SJCRH30 (cell line): Measurements from ENCODE around the gene CCDC142. TPM values are rescaled to one million over a fixed set of nuclear protein-coding genes. Genes with fewer than 3 reads are reported as not detected.

Source experiments
- DNase-seq, 2 experiments: peaks; one replicate each; pipeline ENCODE4 v3.0.0-alpha.2; 2015 to 2020
- H3K27ac ChIP-seq: fragments of 250-450 bp; sonication (Bioruptor Pico); 2 replicates; pipeline ENCODE4 v1.5.1; 2020; ENCODE audit warnings: mild to moderate bottlenecking, moderate library complexity
- H3K27me3 ChIP-seq: fragments of 250-450 bp; sonication (Bioruptor Pico); 2 replicates; pipeline ENCODE4 v1.5.1; 2020; ENCODE audit warnings: mild to moderate bottlenecking, moderate library complexity
- H3K36me3 ChIP-seq: fragments of 250-450 bp; sonication (Bioruptor Pico); 2 replicates; pipeline ENCODE4 v1.5.1; 2020; ENCODE audit warnings: mild to moderate bottlenecking, moderate library complexity
- H3K4me1 ChIP-seq: fragments of 250-450 bp; sonication (Bioruptor Pico); 2 replicates; pipeline ENCODE4 v1.5.1; 2020; ENCODE audit warnings: mild to moderate bottlenecking, moderate library complexity
- H3K4me3 ChIP-seq: fragments of 250-450 bp; sonication (Bioruptor Pico); 2 replicates; pipeline ENCODE4 v1.5.1; 2020; ENCODE audit warnings: mild to moderate bottlenecking, moderate library complexity
- H3K9me3 ChIP-seq: fragments of 250-450 bp; sonication (Bioruptor Pico); replicated peaks from 2 replicates; pipeline ENCODE4 v1.5.1; 2020; ENCODE audit warnings: mild to moderate bottlenecking, moderate library complexity
- total RNA-seq: library from RNA; depleted of rRNA; stranded (reverse); fragments of >200 nt; shearing (Covaris generic); gene quantifications from 2 replicates; pipeline ENCODE4 v1.2.3, GENCODE V29; 2014

Gene CCDC142
- total RNA-seq, 1 experiment from 2014 or later = 24.0 TPM

GRCh38 chr2:74439373-74439772 lies 43.4 kb downstream of the CCDC142 start:
- DNase-seq = peak in 1 of 2 experiments; percentile 53
- peaks cover 3% of the 10 kb centered on the region; the same call in 1 of the 2 replicates for H3K36me3 ChIP-seq
- H3K9me3 ChIP-seq = no peaks in the 10 kb centered on the region
- no peaks in the 10 kb centered on the region for H3K27me3 ChIP-seq
- H3K27ac ChIP-seq = peak overlapping the region; percentile 100
- H3K4me3 ChIP-seq = peak overlapping the region; percentile 68
- H3K4me1 ChIP-seq = peaks cover 36% of the 10 kb centered on the region

GRCh38 chr2:74438248-74438647 lies 44.5 kb downstream of the CCDC142 start:
- peaks cover 3% of the 10 kb centered on the region; the same call in 1 of the 2 replicates for H3K36me3 ChIP-seq
- no peak for DNase-seq
- H3K4me3 ChIP-seq = no peak overlapping the region; the same call in 1 of the 2 replicates
- H3K27ac ChIP-seq = 0 out of 2 replicates have a peak overlapping the region, but pooled peaks have one; percentile 100
- no peaks in the 10 kb centered on the region for H3K9me3 ChIP-seq
- peaks cover 29% of the 10 kb centered on the region for H3K4me1 ChIP-seq
- no peaks in the 10 kb centered on the region for H3K27me3 ChIP-seq

GRCh38 chr2:74436848-74437695 lies 45.7 kb downstream of the CCDC142 start:
- Histone ChIP-seq H3K27ac (no peak overlapping the region), H3K36me3 (peaks cover 6% of the 10 kb centered on the region; the same call in 1 of the 2 replicates), H3K4me1 (peaks cover 29% of the 10 kb centered on the region), H3K9me3 (no peaks in the 10 kb centered on the region), H3K4me3 (no peak overlapping the region), H3K27me3 (no peaks in the 10 kb centered on the region)
- DNase-seq = no peak

GRCh38 chr2:74436111-74436805 lies 46.5 kb downstream of the CCDC142 start:
- H3K9me3 ChIP-seq = no peaks in the 10 kb centered on the region
- no peak overlapping the region for H3K27ac ChIP-seq
- H3K4me1 ChIP-seq = peaks cover 28% of the 10 kb centered on the region
- H3K4me3 ChIP-seq = no peak overlapping the region
- peaks cover 14% of the 10 kb centered on the region for H3K36me3 ChIP-seq
- DNase-seq = no peak
- H3K27me3 ChIP-seq = no peaks in the 10 kb centered on the region

- Histone ChIP-seq H3K4me3 (no peak overlapping the region), H3K27ac (no peak overlapping the region), H3K36me3 (peaks cover 46% of the 10 kb centered on the region), H3K4me1 (no peaks in the 10 kb centered on the region), H3K27me3 (no peaks in the 10 kb centered on the region), H3K9me3 (no peaks in the 10 kb centered on the region)
- DNase-seq = no peak
Measured at GRCh38 chr2:74430502-74430901, 52.3 kb downstream of the CCDC142 start.

- Histone ChIP-seq H3K36me3 (peaks cover 48% of the 10 kb centered on the region), H3K9me3 (no peaks in the 10 kb centered on the region), H3K4me1 (no peaks in the 10 kb centered on the region), H3K4me3 (no peak overlapping the region), H3K27ac (no peak overlapping the region), H3K27me3 (no peaks in the 10 kb centered on the region)
- DNase-seq = no peak
Measured at GRCh38 chr2:74429487-74430451, 53.0 kb downstream of the CCDC142 start.

- Histone ChIP-seq H3K27me3 (no peaks in the 10 kb centered on the region), H3K4me3 (no peak overlapping the region), H3K36me3 (peaks cover 48% of the 10 kb centered on the region), H3K27ac (no peak overlapping the region), H3K4me1 (no peaks in the 10 kb centered on the region), H3K9me3 (no peaks in the 10 kb centered on the region)
- DNase-seq = no peak
Measured at GRCh38 chr2:74428675-74429074, 54.1 kb downstream of the CCDC142 start.

GRCh38 chr2:74427551-74427950 lies 55.2 kb downstream of the CCDC142 start:
- H3K27me3 ChIP-seq = no peaks in the 10 kb centered on the region
- H3K36me3 ChIP-seq = peaks cover 46% of the 10 kb centered on the region
- H3K4me3 ChIP-seq = no peak overlapping the region
- H3K27ac ChIP-seq = no peak overlapping the region
- DNase-seq = no peak
- no peaks in the 10 kb centered on the region for H3K9me3 ChIP-seq
- no peaks in the 10 kb centered on the region for H3K4me1 ChIP-seq

GRCh38 chr2:74426181-74426758 lies 56.5 kb downstream of the CCDC142 start:
- Histone ChIP-seq H3K27me3 (no peaks in the 10 kb centered on the region), H3K4me1 (no peaks in the 10 kb centered on the region), H3K27ac (no peak overlapping the region), H3K36me3 (peaks cover 37% of the 10 kb centered on the region), H3K4me3 (no peak overlapping the region), H3K9me3 (no peaks in the 10 kb centered on the region)
- no peak for DNase-seq

- Histone ChIP-seq H3K27me3 (no peaks in the 10 kb centered on the region), H3K4me3 (no peak overlapping the region), H3K36me3 (peaks cover 37% of the 10 kb centered on the region), H3K4me1 (no peaks in the 10 kb centered on the region), H3K27ac (no peak overlapping the region), H3K9me3 (no peaks in the 10 kb centered on the region)
- DNase-seq = no peak
Measured at GRCh38 chr2:74425523-74425922, 57.3 kb downstream of the CCDC142 start.

GRCh38 chr2:74424995-74425406 lies 57.8 kb downstream of the CCDC142 start:
- no peaks in the 10 kb centered on the region; the same call in 1 of the 2 replicates for H3K27me3 ChIP-seq
- no peak overlapping the region for H3K4me3 ChIP-seq
- no peaks in the 10 kb centered on the region for H3K9me3 ChIP-seq
- no peaks in the 10 kb centered on the region for H3K4me1 ChIP-seq
- H3K36me3 ChIP-seq = peaks cover 32% of the 10 kb centered on the region
- DNase-seq = no peak
- no peak overlapping the region for H3K27ac ChIP-seq

GRCh38 chr2:74424139-74424992 lies 58.4 kb downstream of the CCDC142 start:
- Histone ChIP-seq H3K36me3 (peaks cover 26% of the 10 kb centered on the region), H3K27ac (no peak overlapping the region), H3K27me3 (peaks cover 6% of the 10 kb centered on the region), H3K4me1 (0 out of 2 replicates have a peak, but pooled peaks cover 1% of the 10 kb centered on the region), H3K9me3 (no peaks in the 10 kb centered on the region), H3K4me3 (no peak overlapping the region)
- no peak for DNase-seq
